Cardiac fibroblast (primary cell): ENCODE results near the gene KRTAP5-6.
"Not testable (repeated sequence)": the region's sequence is repeated elsewhere in the genome, so short reads cannot be mapped to it uniquely, and the experiment has no call there.

Experiments
- DNase-seq, 2 donors: peaks; one replicate each; pipeline versions ENCODE4 v3.0.0 to v3.0.0-alpha.2; 2010; ENCODE audit warnings: low read depth in 2 of 2
- H3K4me3 ChIP-seq, 2 donors: replicated peaks in 1 of 2; 1 replicate in 1 of 2; 2 replicates in 1 of 2; pipeline ENCODE4 v1.5.1; 2011; ENCODE audit warnings: low read depth in 2 of 2, low read length in 2 of 2, mild to moderate bottlenecking in 2 of 2, moderate library complexity in 1 of 2
- TF ChIP-seq, protein P1 (sequence below): IDR thresholded peaks from one replicate; pipeline ENCODE4 v1.5.1; 2011; ENCODE audit warnings: low read depth, mild to moderate bottlenecking, low read length, inconsistent platforms

Gene KRTAP5-6

DNA sequence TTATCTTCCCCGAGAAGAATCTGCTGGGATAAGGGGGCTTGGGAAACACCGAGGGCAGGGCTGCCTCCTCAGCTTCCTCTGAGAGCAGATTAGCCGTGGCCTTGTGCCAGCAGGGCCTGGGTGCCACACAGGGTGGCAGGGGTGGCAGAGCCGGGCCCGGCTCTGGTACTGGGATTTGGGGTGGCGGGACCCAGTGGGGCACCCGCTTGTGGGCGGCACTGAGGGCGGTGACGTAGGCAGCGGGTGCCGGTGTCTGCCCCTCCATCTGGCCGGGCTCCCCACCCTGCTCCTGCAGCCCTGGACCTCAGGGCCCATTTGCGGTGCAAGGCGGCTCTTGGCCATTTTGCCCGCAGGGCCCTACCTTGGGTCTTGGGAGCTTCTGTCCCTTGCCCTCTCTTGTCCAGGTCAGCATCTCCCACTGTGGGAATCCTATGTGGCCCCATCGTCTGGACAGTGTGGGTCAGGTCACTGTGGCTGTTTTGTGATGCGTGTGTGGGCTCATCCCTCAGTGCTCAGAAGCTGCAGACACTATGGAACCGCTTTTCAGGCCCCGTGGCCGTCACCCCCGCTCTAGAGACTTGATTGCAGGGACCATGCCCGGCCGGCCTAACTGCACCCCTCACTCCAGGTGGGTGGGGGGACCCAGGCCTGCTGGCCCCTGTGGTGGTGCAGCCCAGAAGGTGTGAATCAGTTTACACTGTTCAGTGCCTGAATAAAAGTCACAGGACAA lies 29.7 kb upstream of the KRTAP5-6 start:
- H3K4me3 ChIP-seq = no peak overlapping the region
- TF ChIP-seq, protein P1, sequence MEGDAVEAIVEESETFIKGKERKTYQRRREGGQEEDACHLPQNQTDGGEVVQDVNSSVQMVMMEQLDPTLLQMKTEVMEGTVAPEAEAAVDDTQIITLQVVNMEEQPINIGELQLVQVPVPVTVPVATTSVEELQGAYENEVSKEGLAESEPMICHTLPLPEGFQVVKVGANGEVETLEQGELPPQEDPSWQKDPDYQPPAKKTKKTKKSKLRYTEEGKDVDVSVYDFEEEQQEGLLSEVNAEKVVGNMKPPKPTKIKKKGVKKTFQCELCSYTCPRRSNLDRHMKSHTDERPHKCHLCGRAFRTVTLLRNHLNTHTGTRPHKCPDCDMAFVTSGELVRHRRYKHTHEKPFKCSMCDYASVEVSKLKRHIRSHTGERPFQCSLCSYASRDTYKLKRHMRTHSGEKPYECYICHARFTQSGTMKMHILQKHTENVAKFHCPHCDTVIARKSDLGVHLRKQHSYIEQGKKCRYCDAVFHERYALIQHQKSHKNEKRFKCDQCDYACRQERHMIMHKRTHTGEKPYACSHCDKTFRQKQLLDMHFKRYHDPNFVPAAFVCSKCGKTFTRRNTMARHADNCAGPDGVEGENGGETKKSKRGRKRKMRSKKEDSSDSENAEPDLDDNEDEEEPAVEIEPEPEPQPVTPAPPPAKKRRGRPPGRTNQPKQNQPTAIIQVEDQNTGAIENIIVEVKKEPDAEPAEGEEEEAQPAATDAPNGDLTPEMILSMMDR = no peak
- no peak for DNase-seq

DNA sequence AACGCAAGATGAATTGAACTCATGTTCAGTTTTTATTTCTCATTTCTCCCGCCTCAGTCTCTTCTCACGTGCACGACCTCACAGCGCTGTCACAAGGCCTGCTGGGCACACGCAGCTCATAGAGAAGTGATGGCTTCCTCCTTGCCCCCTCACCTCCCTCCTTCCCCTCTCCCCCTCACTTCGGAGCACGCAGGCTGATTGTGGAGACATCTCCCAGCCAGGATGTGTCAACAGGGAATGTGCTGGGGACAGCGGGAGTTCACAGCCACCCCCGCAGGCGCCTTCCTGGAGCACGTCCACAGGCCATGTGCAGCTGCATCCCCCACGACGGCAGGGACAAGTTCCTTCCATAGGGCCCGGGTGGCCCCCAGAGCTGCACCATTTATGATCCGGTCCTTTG lies 29.1 kb upstream of the KRTAP5-6 start:
- no peak for DNase-seq
- no peak overlapping the region for H3K4me3 ChIP-seq
- TF ChIP-seq, protein P1 = no peak

DNA sequence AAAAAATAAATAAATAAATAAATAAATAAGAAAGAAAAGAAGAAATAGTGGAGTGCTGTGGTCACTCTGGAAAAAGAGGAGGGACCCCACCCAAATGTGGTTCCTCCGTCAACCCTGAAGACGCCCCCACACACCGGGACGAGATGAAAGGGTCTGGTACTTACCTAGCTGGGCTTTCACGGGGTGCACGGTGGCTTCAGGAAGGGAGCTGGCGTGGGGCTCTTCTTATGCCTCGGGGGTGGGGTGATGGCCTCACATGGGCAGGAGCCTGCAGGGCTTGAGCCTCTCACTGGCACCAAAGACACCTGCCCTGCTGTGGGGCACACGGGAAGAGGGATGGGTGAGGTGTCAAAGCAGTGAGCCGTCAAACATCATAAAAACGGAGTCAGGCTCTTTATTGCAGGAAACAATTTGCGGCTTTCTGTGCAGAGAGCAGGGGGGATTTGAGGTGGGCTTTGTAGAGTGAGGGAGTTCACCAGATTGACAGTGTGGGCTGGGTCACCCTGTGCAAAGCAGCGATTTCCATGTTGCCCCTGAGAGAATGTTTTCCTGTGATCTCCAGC lies 28.0 kb upstream of the KRTAP5-6 start:
- H3K4me3 ChIP-seq = no peak overlapping the region
- TF ChIP-seq, protein P1 = no peak
- no peak for DNase-seq

DNA sequence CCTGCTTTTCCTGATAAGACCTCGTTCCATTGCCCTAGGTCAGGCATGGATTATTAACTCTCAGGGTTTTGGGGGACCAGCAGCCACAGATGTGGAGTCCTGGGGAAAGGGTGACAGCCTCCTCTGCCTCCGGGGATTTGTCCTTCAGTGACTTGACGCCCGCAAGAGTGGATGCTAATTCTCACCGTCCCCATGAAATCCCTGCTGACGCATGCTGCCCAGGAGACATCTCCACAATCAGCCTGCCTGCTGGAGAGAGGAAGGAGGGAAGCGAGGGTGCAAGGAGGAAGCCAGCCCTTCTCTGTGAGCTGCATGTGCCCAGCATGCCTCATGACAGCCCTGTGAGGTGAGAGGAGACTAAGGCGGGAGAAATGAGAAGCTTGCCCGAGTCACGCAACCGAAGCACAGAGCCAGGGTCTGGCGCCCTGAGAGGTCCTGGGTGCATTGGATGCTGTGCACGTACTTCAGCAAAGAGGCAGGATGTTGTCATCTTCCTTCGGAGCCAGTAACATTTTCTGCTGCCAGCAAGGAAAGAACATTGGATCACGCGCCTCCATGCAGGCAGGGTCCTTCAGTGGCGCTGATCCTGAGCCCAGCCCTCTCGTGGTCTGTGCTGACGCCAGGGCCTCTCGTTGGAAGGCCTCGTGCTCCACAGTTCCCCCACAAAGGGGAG lies 27.3 kb upstream of the KRTAP5-6 start:
- TF ChIP-seq, protein P1 = no peak
- DNase-seq = no peak
- no peak overlapping the region for H3K4me3 ChIP-seq

DNA sequence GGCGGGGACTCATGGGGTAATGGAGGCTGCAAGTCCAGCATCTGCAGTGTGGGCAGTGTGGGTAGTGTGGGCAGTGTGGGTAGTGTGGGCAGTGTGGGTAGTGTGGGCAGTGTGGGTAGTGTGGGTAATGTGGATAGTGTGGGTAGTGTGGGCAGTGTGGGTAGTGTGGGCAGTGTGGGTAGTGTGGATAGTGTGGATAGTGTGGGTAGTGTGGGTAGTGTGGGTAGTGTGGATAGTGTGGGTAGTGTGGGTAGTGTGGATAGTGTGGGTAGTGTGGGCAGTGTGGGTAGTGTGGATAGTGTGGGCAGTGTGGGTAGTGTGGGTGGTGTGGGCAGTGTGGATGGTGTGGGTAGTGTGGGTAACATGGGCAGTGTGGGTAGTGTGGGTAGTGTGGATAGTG lies 26.5 kb upstream of the KRTAP5-6 start:
- DNase-seq, H3K4me3 ChIP-seq: not testable (repeated sequence)

DNA sequence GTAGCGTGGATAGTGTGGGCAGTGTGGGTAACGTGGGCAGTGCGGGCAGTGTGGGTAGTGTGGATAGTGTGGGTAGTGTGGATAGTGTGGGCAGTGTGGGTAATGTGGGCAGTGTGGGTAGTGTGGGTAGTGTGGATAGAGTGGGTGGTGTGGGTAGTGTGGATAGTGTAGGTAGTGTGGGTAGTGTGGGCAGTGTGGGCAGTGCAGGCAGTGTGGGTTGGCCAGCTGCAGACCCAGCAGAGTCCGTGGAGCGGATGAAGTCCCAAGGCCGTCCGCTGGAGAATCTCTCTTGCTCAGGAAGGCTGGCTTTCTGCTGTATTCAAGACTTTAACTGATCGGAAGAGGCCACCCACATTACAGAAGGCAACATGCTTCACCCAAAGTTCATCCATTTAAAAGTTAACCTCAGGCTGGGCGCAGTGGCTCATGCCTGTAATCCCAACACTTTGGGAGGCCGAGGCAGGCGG lies 26.1 kb upstream of the KRTAP5-6 start:
- H3K4me3 ChIP-seq = no peak overlapping the region
- no peak for DNase-seq
- TF ChIP-seq, protein P1 = no peak

DNA sequence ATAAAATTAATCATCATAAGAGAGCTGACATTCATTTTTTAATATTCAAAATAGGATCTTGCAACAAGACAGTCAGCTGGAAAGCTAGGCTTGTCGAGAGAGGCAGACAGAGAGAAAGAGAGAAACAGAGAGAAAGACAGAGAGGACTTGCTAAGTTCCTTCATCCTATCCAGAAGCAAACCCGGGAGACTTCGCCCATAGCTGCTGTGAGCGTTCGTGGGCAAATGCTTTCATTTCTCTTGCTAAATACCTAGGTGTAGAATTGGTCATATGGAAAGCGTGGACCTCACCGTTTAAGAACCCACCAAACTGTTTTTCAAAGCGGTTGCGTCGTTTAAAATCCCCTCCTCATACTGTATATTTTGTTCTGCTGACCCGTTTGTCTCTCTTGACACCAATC lies 25.3 kb upstream of the KRTAP5-6 start:
- H3K4me3 ChIP-seq = no peak overlapping the region
- no peak for DNase-seq
- TF ChIP-seq, protein P1 = no peak
